ENCODE measurements around the gene KDM3B.

GRCh38 chr5:138408023-138408422, 55.5 kb downstream of the KDM3B start:
- TF ChIP-seq POLR2A (IDR thresholded peaks at IDR 0.05) (no peak), CTCF (IDR thresholded peaks at IDR 0.05) (no peak)

All from adrenal gland (tissue), 5 donors.